ENCODE data around the gene AGFG2.

The AGFG2 gene

GRCh38 chr7:100567751-100568175 lies 28.8 kb downstream of the AGFG2 start:
- H3K9ac ChIP-seq (ENCODE audit: low read length) = no peak overlapping the region
- H3K4me2 ChIP-seq (ENCODE audit: low read length, poor library complexity, severe bottlenecking) = no peak overlapping the region
- no peak overlapping the region for H3K4me3 ChIP-seq (ENCODE audit: insufficient read depth in 1 of 2, low read depth in 1 of 2, low read length in 2 of 2)
- peaks cover 7 to 17% of the 10 kb centered on the region in 2 experiments for H3K27me3 ChIP-seq (ENCODE audit: control insufficient read depth in 1 of 2, insufficient read depth in 1 of 2, low read length in 2 of 2)
- H3K18ac ChIP-seq (ENCODE audit: low read depth in 1 of 2, low read length in 2 of 2) = peak overlapping the region in 1 of 2 experiments; percentile 71
- no peak overlapping the region for H2BK15ac ChIP-seq (ENCODE audit: low read depth, poor library complexity, severe bottlenecking)
- peaks cover 42% of the 10 kb centered on the region for H3K4me1 ChIP-seq (ENCODE audit: control insufficient read depth, insufficient read depth, low read depth, low read length)
- H2BK5ac ChIP-seq (ENCODE audit: low read depth, low read length, poor library complexity, severe bottlenecking) = no peak overlapping the region
- no peak overlapping the region for H4K91ac ChIP-seq (ENCODE audit: low read length)
- no peak overlapping the region for H2AFZ ChIP-seq (ENCODE audit: low read depth, low read length)
- no peak overlapping the region for H2BK120ac ChIP-seq (ENCODE audit: low read depth, low read length)
- no peak overlapping the region for H4K8ac ChIP-seq (ENCODE audit: low read length)
- no peak for DNase-seq
- peak overlapping the region in 1 of 2 experiments; percentile 21 for H2BK12ac ChIP-seq (ENCODE audit: low read length in 2 of 2)
- H3K27ac ChIP-seq (ENCODE audit: low read length, poor library complexity, severe bottlenecking) = no peak overlapping the region
- no peak overlapping the region for H3K4ac ChIP-seq (ENCODE audit: low read depth in 1 of 2, low read length in 2 of 2)
- WGBS = 62% methylated on average over 3 of the region's 3 CpGs
- no peak overlapping the region for H2AK5ac ChIP-seq (ENCODE audit: low read length, severe bottlenecking)
- H3K36me3 ChIP-seq (ENCODE audit: control insufficient read depth in 1 of 2, insufficient read depth in 2 of 2, low read depth in 1 of 2, low read length in 2 of 2) = peaks cover 7 to 19% of the 10 kb centered on the region in 2 experiments
- no peaks in the 10 kb centered on the region for H3K79me1 ChIP-seq (replicated peaks; ENCODE audit: low read length, poor library complexity, severe bottlenecking)
- peak overlapping the region in 1 of 2 experiments; percentile 84 for H3K14ac ChIP-seq (ENCODE audit: low read length in 2 of 2)
- no peak overlapping the region for H3K23ac ChIP-seq (ENCODE audit: low read length in 2 of 2)
- no peaks in the 10 kb centered on the region for H3K9me3 ChIP-seq (ENCODE audit: control insufficient read depth, low read length)

GRCh38 chr7:100568176-100568895 lies 29.3 kb downstream of the AGFG2 start:
- Histone ChIP-seq H3K36me3 (ENCODE audit: control insufficient read depth in 1 of 2, insufficient read depth in 2 of 2, low read depth in 1 of 2, low read length in 2 of 2) (peaks cover 2 to 19% of the 10 kb centered on the region in 2 experiments), H3K4ac (ENCODE audit: low read depth in 1 of 2, low read length in 2 of 2) (no peak overlapping the region), H3K9me3 (ENCODE audit: control insufficient read depth, low read length) (no peaks in the 10 kb centered on the region), H3K4me1 (ENCODE audit: control insufficient read depth, insufficient read depth, low read depth, low read length) (peaks cover 43% of the 10 kb centered on the region), H3K27ac (ENCODE audit: low read length, poor library complexity, severe bottlenecking) (no peak overlapping the region), H2BK12ac (ENCODE audit: low read length in 2 of 2) (peak overlapping the region in 1 of 2 experiments; percentile 10), H3K9ac (ENCODE audit: low read length) (no peak overlapping the region), H2BK120ac (ENCODE audit: low read depth, low read length) (no peak overlapping the region), H3K79me1 (replicated peaks; ENCODE audit: low read length, poor library complexity, severe bottlenecking) (no peaks in the 10 kb centered on the region), H4K8ac (ENCODE audit: low read length) (peak overlapping the region; percentile 15), H3K27me3 (ENCODE audit: control insufficient read depth in 1 of 2, insufficient read depth in 1 of 2, low read length in 2 of 2) (peaks cover 7 to 17% of the 10 kb centered on the region in 2 experiments), H2AK5ac (ENCODE audit: low read length, severe bottlenecking) (no peak overlapping the region), H2BK15ac (ENCODE audit: low read depth, poor library complexity, severe bottlenecking) (no peak overlapping the region), H2BK5ac (ENCODE audit: low read depth, low read length, poor library complexity, severe bottlenecking) (no peak overlapping the region), H3K18ac (ENCODE audit: low read depth in 1 of 2, low read length in 2 of 2) (no peak overlapping the region), H3K4me3 (ENCODE audit: insufficient read depth in 1 of 2, low read depth in 1 of 2, low read length in 2 of 2) (no peak overlapping the region), H3K4me2 (ENCODE audit: low read length, poor library complexity, severe bottlenecking) (no peak overlapping the region), H3K14ac (ENCODE audit: low read length in 2 of 2) (no peak overlapping the region), H3K23ac (ENCODE audit: low read length in 2 of 2) (no peak overlapping the region), H2AFZ (ENCODE audit: low read depth, low read length) (no peak overlapping the region), H4K91ac (ENCODE audit: low read length) (no peak overlapping the region)
- DNase-seq = no peak
- 83% methylated on average over 9 of the region's 11 CpGs for WGBS

- Histone ChIP-seq H2AFZ (ENCODE audit: low read depth, low read length) (peak overlapping the region; percentile 54), H4K91ac (ENCODE audit: low read length) (peak overlapping the region; percentile 80), H3K79me1 (replicated peaks; ENCODE audit: low read length, poor library complexity, severe bottlenecking) (peaks cover 2% of the 10 kb centered on the region), H3K27ac (ENCODE audit: low read length, poor library complexity, severe bottlenecking) (no peak overlapping the region), H3K14ac (ENCODE audit: low read length in 2 of 2) (no peak overlapping the region), H3K4me1 (ENCODE audit: control insufficient read depth, insufficient read depth, low read depth, low read length) (peaks cover 43% of the 10 kb centered on the region), H3K4me2 (ENCODE audit: low read length, poor library complexity, severe bottlenecking) (peak overlapping the region; percentile 82), H3K9ac (ENCODE audit: low read length) (peak overlapping the region; percentile 36), H3K36me3 (ENCODE audit: control insufficient read depth in 1 of 2, insufficient read depth in 2 of 2, low read depth in 1 of 2, low read length in 2 of 2) (peaks cover 0 to 25% of the 10 kb centered on the region in 2 experiments), H3K4ac (ENCODE audit: low read depth in 1 of 2, low read length in 2 of 2) (peak overlapping the region in 1 of 2 experiments; percentile 84), H3K9me3 (ENCODE audit: control insufficient read depth, low read length) (no peaks in the 10 kb centered on the region), H2BK12ac (ENCODE audit: low read length in 2 of 2) (peak overlapping the region in 1 of 2 experiments; percentile 68), H3K18ac (ENCODE audit: low read depth in 1 of 2, low read length in 2 of 2) (peak overlapping the region; percentile 73 to 93), H2BK15ac (ENCODE audit: low read depth, poor library complexity, severe bottlenecking) (peak overlapping the region; percentile 85), H2BK5ac (ENCODE audit: low read depth, low read length, poor library complexity, severe bottlenecking) (no peak overlapping the region), H3K4me3 (ENCODE audit: insufficient read depth in 1 of 2, low read depth in 1 of 2, low read length in 2 of 2) (peak overlapping the region; percentile 24 to 60), H2AK5ac (ENCODE audit: low read length, severe bottlenecking) (no peak overlapping the region), H3K27me3 (ENCODE audit: control insufficient read depth in 1 of 2, insufficient read depth in 1 of 2, low read length in 2 of 2) (peaks cover 7 to 17% of the 10 kb centered on the region in 2 experiments), H2BK120ac (ENCODE audit: low read depth, low read length) (no peak overlapping the region), H4K8ac (ENCODE audit: low read length) (peak overlapping the region; percentile 88), H3K23ac (ENCODE audit: low read length in 2 of 2) (no peak overlapping the region)
- 25% methylated on average over 36 of the region's 36 CpGs for WGBS
- DNase-seq = peak; percentile 71
Measured at GRCh38 chr7:100568896-100569844, 30.2 kb downstream of the AGFG2 start.
